GM12878 (cell line): ENCODE data around the gene TMEM33.

Source experiments
- CTCF ChIP-seq, 3 experiments: IDR thresholded peaks in 2 of 3; conservative IDR thresholded peaks in 1 of 3; 2 replicates each; pipeline ENCODE4 v1.5.1; 2011; ENCODE audit warnings: low read depth in 3 of 3, low read length in 3 of 3, mild to moderate bottlenecking in 3 of 3, control low read depth in 2 of 3, moderate library complexity in 2 of 3, inconsistent platforms in 1 of 3, mixed read lengths in 1 of 3; ENCODE audit not compliant: control insufficient read depth in 2 of 3, insufficient read depth in 1 of 3; ENCODE audit errors: extremely low read depth in 1 of 3
- EZH2 ChIP-seq: IDR thresholded peaks from 2 replicates; pipeline ENCODE4 v1.6.1; 2012; ENCODE audit warnings: low read depth, mild to moderate bottlenecking, control low read depth, inconsistent platforms, low read length, borderline replicate concordance; ENCODE audit not compliant: control insufficient read depth
- IKZF1 ChIP-seq: fragments of 450-650 bp; conservative IDR thresholded peaks from 2 replicates; pipeline ENCODE4 v1.6.1; 2017; ENCODE audit warnings: antibody characterized with exemption, mild to moderate bottlenecking
- IRF3 ChIP-seq: fragments of 450-650 bp; IDR thresholded peaks from 2 replicates; pipeline ENCODE4 v1.6.1; 2014; ENCODE audit warnings: mild to moderate bottlenecking
- JUND ChIP-seq: IDR thresholded peaks from 2 replicates; pipeline ENCODE4 v1.6.1; 2012; ENCODE audit warnings: low read depth, mild to moderate bottlenecking, low read length, improper control_type of control experiment, moderate library complexity
- KDM1A ChIP-seq: fragments of 200-600 bp; sonication (generic); IDR thresholded peaks from 2 replicates; pipeline ENCODE4 v1.6.1; 2016; ENCODE audit warnings: borderline replicate concordance
- NFIC ChIP-seq: IDR thresholded peaks from 2 replicates; pipeline ENCODE4 v1.6.1; 2012; ENCODE audit warnings: low read depth, mild to moderate bottlenecking, inconsistent platforms, low read length, moderate library complexity
- NR2F1 ChIP-seq: fragments of 450-650 bp; conservative IDR thresholded peaks from 2 replicates; pipeline ENCODE4 v1.6.1; 2017; ENCODE audit warnings: mild to moderate bottlenecking
- PML ChIP-seq: IDR thresholded peaks from 2 replicates; pipeline ENCODE4 v1.6.1; 2012; ENCODE audit warnings: low read length, inconsistent platforms
- SMC3 ChIP-seq: IDR thresholded peaks from 2 replicates; pipeline ENCODE4 v1.6.1; 2011; ENCODE audit warnings: low read length, improper control_type of control experiment, borderline replicate concordance
- TF ChIP-seq, protein P1 (sequence below): fragments of 450-650 bp; IDR thresholded peaks from 2 replicates; pipeline ENCODE4 v1.6.1; 2016; ENCODE audit warnings: mild to moderate bottlenecking, moderate library complexity, borderline replicate concordance

DNA sequence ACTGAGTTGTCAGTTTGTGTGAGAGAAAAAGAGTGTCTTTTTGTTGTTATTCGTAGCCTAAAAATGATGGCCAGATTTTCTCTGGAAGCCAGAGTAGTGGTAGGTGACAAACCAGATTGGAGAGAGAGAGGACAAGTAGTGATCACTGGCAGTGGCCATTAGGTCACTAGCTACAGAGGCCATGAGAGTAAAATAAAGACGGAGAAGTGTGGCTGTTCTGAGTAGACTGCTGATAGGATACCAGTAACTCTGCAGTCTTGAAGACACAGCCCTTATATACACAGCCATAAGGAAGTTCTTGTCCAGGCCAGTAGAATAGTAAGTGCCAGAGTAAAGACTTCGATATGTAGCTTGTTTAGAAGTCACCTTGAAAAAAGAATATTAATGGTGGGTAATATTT, 62.8 kb downstream of the TMEM33 start:
- no peak for TF ChIP-seq CTCF (IDR thresholded peaks at IDR 0.05 in 2 of 3, conservative IDR thresholded peaks at IDR 0.05 in 1 of 3; ENCODE audit: control insufficient read depth in 2 of 3, extremely low read depth in 1 of 3, insufficient read depth in 1 of 3, low read depth in 3 of 3, low read length in 3 of 3)
- TF ChIP-seq JUND, result no peak
- no peak for TF ChIP-seq KDM1A
- TF ChIP-seq, protein P1, sequence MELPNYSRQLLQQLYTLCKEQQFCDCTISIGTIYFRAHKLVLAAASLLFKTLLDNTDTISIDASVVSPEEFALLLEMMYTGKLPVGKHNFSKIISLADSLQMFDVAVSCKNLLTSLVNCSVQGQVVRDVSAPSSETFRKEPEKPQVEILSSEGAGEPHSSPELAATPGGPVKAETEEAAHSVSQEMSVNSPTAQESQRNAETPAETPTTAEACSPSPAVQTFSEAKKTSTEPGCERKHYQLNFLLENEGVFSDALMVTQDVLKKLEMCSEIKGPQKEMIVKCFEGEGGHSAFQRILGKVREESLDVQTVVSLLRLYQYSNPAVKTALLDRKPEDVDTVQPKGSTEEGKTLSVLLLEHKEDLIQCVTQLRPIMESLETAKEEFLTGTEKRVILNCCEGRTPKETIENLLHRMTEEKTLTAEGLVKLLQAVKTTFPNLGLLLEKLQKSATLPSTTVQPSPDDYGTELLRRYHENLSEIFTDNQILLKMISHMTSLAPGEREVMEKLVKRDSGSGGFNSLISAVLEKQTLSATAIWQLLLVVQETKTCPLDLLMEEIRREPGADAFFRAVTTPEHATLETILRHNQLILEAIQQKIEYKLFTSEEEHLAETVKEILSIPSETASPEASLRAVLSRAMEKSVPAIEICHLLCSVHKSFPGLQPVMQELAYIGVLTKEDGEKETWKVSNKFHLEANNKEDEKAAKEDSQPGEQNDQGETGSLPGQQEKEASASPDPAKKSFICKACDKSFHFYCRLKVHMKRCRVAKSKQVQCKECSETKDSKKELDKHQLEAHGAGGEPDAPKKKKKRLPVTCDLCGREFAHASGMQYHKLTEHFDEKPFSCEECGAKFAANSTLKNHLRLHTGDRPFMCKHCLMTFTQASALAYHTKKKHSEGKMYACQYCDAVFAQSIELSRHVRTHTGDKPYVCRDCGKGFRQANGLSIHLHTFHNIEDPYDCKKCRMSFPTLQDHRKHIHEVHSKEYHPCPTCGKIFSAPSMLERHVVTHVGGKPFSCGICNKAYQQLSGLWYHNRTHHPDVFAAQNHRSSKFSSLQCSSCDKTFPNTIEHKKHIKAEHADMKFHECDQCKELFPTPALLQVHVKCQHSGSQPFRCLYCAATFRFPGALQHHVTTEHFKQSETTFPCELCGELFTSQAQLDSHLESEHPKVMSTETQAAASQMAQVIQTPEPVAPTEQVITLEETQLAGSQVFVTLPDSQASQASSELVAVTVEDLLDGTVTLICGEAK, result no peak
- no peak for TF ChIP-seq NR2F1
- no peak for TF ChIP-seq IRF3
- no peak for TF ChIP-seq IKZF1
- TF ChIP-seq NFIC, result no peak
- no peak for TF ChIP-seq PML
- TF ChIP-seq EZH2, result no peak
- no peak for TF ChIP-seq SMC3
